ENCODE data around the gene SAFB2. TPM values are rescaled to one million over a fixed set of nuclear protein-coding genes. Genes with fewer than 3 reads are reported as not detected.

Gene SAFB2
- total RNA-seq, 4 donors from 2014 or later: 25.3 to 81.6 (median 41.6) TPM

DNA sequence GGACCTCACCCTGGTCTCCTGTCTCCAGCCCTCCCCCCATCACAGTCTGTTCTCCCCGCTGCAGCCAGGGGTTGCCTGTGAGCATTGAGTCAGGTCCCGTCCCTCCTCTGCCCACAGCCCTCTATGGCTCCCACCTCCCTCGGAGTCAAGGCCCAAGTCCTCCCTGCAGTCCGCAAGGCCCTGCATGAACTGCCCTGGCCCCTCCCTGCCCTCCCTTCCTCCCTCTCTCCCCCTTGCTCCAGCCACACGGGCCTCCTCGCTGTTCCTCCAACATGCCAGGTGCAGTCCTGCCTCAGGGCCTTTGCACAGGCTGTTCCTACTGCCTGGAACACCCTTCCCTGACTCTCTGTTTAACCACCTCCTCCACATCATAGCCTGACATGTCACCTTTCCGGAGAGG lies 57.6 kb downstream of the SAFB2 start:
- Histone ChIP-seq H3K36me3 (no peaks in the 10 kb centered on the region), H3K27me3 (peaks cover 79% of the 10 kb centered on the region), H3K27ac (no peak overlapping the region), H3K4me3 (no peak overlapping the region), H3K4me1 (peaks cover 0 to 10% (median 0%) of the 10 kb centered on the region in 3 donors), H3K9me3 (peaks cover 0 to 17% (median 0%) of the 10 kb centered on the region in 3 donors)
- TF ChIP-seq POLR2AphosphoS5 (IDR thresholded peaks at IDR 0.05) (no peak), POLR2A (IDR thresholded peaks at IDR 0.05) (no peak), EP300 (IDR thresholded peaks at IDR 0.05) (no peak)
- TF ChIP-seq, protein P1, sequence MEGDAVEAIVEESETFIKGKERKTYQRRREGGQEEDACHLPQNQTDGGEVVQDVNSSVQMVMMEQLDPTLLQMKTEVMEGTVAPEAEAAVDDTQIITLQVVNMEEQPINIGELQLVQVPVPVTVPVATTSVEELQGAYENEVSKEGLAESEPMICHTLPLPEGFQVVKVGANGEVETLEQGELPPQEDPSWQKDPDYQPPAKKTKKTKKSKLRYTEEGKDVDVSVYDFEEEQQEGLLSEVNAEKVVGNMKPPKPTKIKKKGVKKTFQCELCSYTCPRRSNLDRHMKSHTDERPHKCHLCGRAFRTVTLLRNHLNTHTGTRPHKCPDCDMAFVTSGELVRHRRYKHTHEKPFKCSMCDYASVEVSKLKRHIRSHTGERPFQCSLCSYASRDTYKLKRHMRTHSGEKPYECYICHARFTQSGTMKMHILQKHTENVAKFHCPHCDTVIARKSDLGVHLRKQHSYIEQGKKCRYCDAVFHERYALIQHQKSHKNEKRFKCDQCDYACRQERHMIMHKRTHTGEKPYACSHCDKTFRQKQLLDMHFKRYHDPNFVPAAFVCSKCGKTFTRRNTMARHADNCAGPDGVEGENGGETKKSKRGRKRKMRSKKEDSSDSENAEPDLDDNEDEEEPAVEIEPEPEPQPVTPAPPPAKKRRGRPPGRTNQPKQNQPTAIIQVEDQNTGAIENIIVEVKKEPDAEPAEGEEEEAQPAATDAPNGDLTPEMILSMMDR (IDR thresholded peaks at IDR 0.05): no peak
- no peak for ATAC-seq
- WGBS, 2 donors (ENCODE audit: low coverage in 1 of 2): 56 to 90% methylated on average over 2 to 6 of the region's 7 CpGs

DNA sequence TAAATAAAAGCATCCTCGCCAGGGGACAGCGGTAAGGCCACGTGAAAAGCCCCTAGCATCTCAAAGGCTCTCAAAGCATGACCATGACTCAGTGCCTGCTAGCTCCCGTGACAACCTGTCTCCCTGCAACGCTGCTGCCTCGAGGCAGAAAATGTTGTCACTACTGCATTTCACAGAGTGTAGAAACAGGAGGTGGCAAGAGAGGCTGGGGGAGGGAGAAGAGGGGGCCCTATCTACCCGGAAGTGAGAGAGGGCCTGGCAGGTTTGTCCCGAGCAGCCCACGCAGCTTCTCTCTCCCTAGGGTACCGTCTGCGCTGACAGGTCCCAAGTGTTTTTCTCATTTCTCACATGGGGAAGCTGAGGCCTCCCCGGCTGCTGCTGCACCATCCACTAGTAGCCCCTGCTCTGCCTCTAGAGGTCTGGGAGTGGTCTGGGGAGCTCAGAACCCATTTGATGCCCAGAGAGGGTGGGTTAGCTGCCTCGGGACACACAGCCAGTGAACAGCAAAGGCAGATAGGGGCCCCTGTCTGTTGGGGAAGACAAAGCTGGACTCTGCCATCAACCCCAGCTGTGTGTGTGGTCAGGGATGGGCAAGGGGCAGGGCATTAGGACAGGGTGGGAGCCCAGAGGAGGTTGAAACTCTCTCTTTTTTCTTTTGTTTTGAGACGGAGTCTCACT lies 58.5 kb downstream of the SAFB2 start:
- TF ChIP-seq, protein P1 (IDR thresholded peaks at IDR 0.05): no peak
- TF ChIP-seq EP300 (IDR thresholded peaks at IDR 0.05) (no peak), POLR2A (IDR thresholded peaks at IDR 0.05) (no peak), POLR2AphosphoS5 (IDR thresholded peaks at IDR 0.05) (no peak)
- ATAC-seq: no peak
- Histone ChIP-seq H3K4me3 (no peak overlapping the region), H3K9me3 (peaks cover 0 to 17% (median 0%) of the 10 kb centered on the region in 3 donors), H3K27ac (no peak overlapping the region), H3K27me3 (peaks cover 70% of the 10 kb centered on the region), H3K36me3 (no peaks in the 10 kb centered on the region), H3K4me1 (peaks cover 0 to 10% (median 0%) of the 10 kb centered on the region in 3 donors)
- WGBS, 2 donors (ENCODE audit: low coverage in 1 of 2): 23 to 36% methylated on average over 7 to 9 of the region's 14 CpGs

DNA sequence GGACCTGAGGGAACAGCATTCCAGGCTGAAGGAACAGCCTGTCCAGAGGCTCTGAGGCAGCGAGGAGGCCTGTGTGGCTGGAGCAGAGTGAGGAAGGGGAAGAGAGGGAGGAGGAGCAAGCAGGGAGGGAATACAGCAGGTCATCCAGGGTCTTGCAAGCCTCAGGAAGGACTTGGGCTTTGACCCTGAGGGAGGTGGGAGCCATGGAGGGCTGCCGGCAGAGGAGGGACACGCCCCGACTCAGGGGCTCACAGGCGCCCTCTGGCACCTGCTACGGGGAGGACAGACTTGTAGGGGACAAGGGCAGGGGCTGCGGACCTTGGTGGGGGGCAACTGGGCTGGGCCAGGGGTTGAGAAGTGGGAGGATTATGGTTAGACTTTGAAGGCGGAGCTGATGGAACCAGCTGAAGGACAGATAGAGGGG lies 59.6 kb downstream of the SAFB2 start:
- ATAC-seq: no peak
- H3K27me3 ChIP-seq: peaks cover 65% of the 10 kb centered on the region
- WGBS, 2 donors (ENCODE audit: low coverage in 1 of 2): 41% methylated on average over 8 of the region's 8 CpGs; no CpG with 5 or more reads in 1 of the 2 donors

DNA sequence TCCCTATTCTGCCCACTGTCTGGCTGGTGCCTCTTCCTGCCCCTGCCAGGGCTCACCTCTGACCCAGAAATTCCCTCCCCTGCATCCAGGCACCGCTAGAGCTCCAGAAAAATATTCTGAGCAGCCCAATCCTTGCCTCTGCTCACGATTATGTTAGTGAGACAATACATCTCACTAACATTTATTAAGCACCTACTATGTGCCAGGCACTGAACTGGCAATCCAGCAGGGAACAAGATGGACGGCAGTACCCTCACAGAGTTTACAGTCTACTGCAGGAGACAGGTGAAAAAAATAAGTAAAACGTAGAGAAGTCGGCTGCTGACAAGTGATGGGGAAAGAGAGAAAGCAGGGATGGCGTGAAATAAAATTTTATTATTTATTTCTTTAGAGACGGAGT lies 60.3 kb downstream of the SAFB2 start:
- peaks cover 0 to under 1% (median 0%) of the 10 kb centered on the region in 3 donors for H3K4me1 ChIP-seq
- no peaks in the 10 kb centered on the region for H3K36me3 ChIP-seq
- H3K27me3 ChIP-seq: peaks cover 63% of the 10 kb centered on the region
- no peak overlapping the region for H3K4me3 ChIP-seq
- 67 to 79% methylated on average over 1 to 7 of the region's 7 CpGs for WGBS, 2 donors (ENCODE audit: low coverage in 1 of 2)
- peaks cover 0 to 17% (median 0%) of the 10 kb centered on the region in 3 donors for H3K9me3 ChIP-seq
- no peak for TF ChIP-seq POLR2A (IDR thresholded peaks at IDR 0.05)
- TF ChIP-seq, protein P1 (IDR thresholded peaks at IDR 0.05): no peak
- no peak for TF ChIP-seq POLR2AphosphoS5 (IDR thresholded peaks at IDR 0.05)
- TF ChIP-seq EP300 (IDR thresholded peaks at IDR 0.05): no peak
- ATAC-seq: no peak
- no peak overlapping the region for H3K27ac ChIP-seq

More for the DNA sequence above, 59.6 kb downstream of the SAFB2 start:
- TF ChIP-seq POLR2A (IDR thresholded peaks at IDR 0.05) (no peak), POLR2AphosphoS5 (IDR thresholded peaks at IDR 0.05) (no peak), EP300 (IDR thresholded peaks at IDR 0.05) (no peak)
- TF ChIP-seq, protein P1 (IDR thresholded peaks at IDR 0.05): no peak
- no peaks in the 10 kb centered on the region for H3K36me3 ChIP-seq
- no peak overlapping the region for H3K4me3 ChIP-seq
- H3K4me1 ChIP-seq: peaks cover 0 to 8% (median 0%) of the 10 kb centered on the region in 3 donors
- no peak overlapping the region for H3K27ac ChIP-seq
- peaks cover 0 to 17% (median 0%) of the 10 kb centered on the region in 3 donors for H3K9me3 ChIP-seq

DNA sequence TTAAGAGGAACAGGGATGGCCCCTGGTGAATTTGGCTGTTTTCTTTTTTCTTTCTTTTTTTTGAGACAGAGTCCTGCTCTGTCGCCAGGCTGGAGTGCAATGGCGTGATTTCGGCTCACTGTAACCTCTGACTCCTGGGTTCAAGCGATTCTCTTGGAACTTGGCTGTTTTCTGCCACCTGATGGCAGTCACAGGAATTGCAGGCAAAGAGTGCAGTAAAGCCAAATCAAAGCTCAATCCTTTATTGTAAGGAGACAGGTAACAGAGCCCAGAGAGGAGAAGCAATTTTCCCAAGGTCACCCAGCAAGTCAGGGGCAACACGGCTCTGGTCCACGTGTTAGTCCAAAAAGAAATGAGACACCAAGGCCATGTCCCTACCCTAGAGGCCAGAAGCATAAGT lies 61.0 kb downstream of the SAFB2 start:
- ATAC-seq: no peak
- Histone ChIP-seq H3K4me1 (no peaks in the 10 kb centered on the region), H3K27ac (no peak overlapping the region), H3K27me3 (peaks cover 57% of the 10 kb centered on the region), H3K36me3 (no peaks in the 10 kb centered on the region), H3K9me3 (peaks cover 0 to 17% (median 0%) of the 10 kb centered on the region in 3 donors), H3K4me3 (no peak overlapping the region)
- 72 to 74% methylated on average over 2 to 4 of the region's 6 CpGs for WGBS, 2 donors (ENCODE audit: low coverage in 1 of 2)
- TF ChIP-seq POLR2A (IDR thresholded peaks at IDR 0.05): no peak
- TF ChIP-seq EP300 (IDR thresholded peaks at IDR 0.05): no peak
- TF ChIP-seq, protein P1 (IDR thresholded peaks at IDR 0.05): no peak
- no peak for TF ChIP-seq POLR2AphosphoS5 (IDR thresholded peaks at IDR 0.05)

Data from gastroesophageal sphincter (tissue), 4 donors.